Measurements from ENCODE around the gene DHFR. TPM values are rescaled to one million over a fixed set of nuclear protein-coding genes. Genes with fewer than 3 reads are reported as not detected.

DHFR gene
- polyA plus RNA-seq, 1 of the 3 experiments (the other 2 are of a cell fraction) = 16.6 TPM

DNA sequence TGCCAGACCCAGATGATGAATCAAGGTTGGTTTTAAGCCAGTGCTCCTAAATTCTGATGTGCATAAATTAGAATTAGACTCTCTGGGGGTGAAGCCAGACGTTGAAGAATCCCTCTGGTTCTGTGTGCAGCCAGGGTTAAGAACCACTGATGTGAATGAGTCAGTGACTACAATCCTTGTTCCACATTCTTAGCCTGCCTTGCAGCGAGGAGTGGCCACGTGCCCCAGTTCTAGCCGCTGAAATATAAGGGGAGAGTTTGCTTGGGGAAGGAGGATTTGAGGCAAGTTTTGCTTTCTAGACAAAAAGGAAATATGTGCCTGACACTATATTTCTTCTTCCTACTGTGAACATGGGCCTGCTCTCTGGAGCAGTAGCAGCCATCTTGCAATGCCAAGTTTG lies 34.6 kb downstream of the DHFR start:
- Histone ChIP-seq H3K27ac (ENCODE audit: low read depth in 2 of 2, low read length in 1 of 2) (no peak overlapping the region), H3K4me1 (ENCODE audit: control insufficient read depth in 1 of 2, insufficient read depth in 2 of 2, low read depth in 1 of 2, low read length in 1 of 2) (peaks cover 0 to 5% of the 10 kb centered on the region in 2 experiments; a peak in 1 of 4 replicates), H3K79me2 (ENCODE audit: insufficient read depth) (no peaks in the 10 kb centered on the region), H3K36me3 (replicated peaks in 1 of 2; ENCODE audit: control insufficient read depth in 1 of 2, insufficient read depth in 2 of 2, low read length in 1 of 2) (no peaks in the 10 kb centered on the region), H3K4me2 (no peak overlapping the region), H2AFZ (ENCODE audit: low read depth) (0 out of 2 replicates have a peak overlapping the region, but pooled peaks have one; percentile 39), H3K9ac (no peak overlapping the region), H3F3A (replicated peaks; ENCODE audit: insufficient read depth) (no peaks in the 10 kb centered on the region), H3K9me3 (no peaks in the 10 kb centered on the region), H4K20me1 (ENCODE audit: insufficient read depth) (no peaks in the 10 kb centered on the region), H3K4me3 (ENCODE audit: low read depth in 2 of 2, low read length in 1 of 2) (no peak overlapping the region), H3K27me3 (ENCODE audit: insufficient read depth) (no peaks in the 10 kb centered on the region), H3K9me2 (no peaks in the 10 kb centered on the region)
- ChIA-PET CTCF (no interaction called here), POLR2A (no interaction called here)
- no peak for DNase-seq
- TF ChIP-seq RXRA (IDR thresholded peaks at IDR 0.05; ENCODE audit: borderline replicate concordance, low read depth) (no peak), MEF2A (IDR thresholded peaks at IDR 0.05; ENCODE audit: borderline replicate concordance, low read depth) (no peak), RCOR1 (IDR thresholded peaks at IDR 0.05; ENCODE audit: low read length) (no peak), GATA2 (CRISPR knock-in tag; IDR thresholded peaks at IDR 0.05) (no peak), TEAD4 (IDR thresholded peaks at IDR 0.05; ENCODE audit: borderline replicate concordance, insufficient read depth) (no peak), EZH2phosphoT487 (IDR thresholded peaks at IDR 0.05; ENCODE audit: borderline replicate concordance, low read depth) (no peak), CTCF (IDR thresholded peaks at IDR 0.05) (no peak), NFIC (IDR thresholded peaks at IDR 0.05; ENCODE audit: borderline replicate concordance) (no peak), ZBTB33 (IDR thresholded peaks at IDR 0.05; ENCODE audit: borderline replicate concordance, low read depth) (no peak), JUND (IDR thresholded peaks at IDR 0.05) (no peak), POLR2AphosphoS5 (IDR thresholded peaks at IDR 0.05; ENCODE audit: low read depth, low read length) (no peak), NRF1 (IDR thresholded peaks at IDR 0.05; ENCODE audit: low read depth, low read length) (no peak), TCF12 (IDR thresholded peaks at IDR 0.05) (no peak), MXI1 (IDR thresholded peaks at IDR 0.05; ENCODE audit: low read depth, low read length) (no peak), ELF1 (IDR thresholded peaks at IDR 0.05) (no peak)
- TF ChIP-seq, protein P1, sequence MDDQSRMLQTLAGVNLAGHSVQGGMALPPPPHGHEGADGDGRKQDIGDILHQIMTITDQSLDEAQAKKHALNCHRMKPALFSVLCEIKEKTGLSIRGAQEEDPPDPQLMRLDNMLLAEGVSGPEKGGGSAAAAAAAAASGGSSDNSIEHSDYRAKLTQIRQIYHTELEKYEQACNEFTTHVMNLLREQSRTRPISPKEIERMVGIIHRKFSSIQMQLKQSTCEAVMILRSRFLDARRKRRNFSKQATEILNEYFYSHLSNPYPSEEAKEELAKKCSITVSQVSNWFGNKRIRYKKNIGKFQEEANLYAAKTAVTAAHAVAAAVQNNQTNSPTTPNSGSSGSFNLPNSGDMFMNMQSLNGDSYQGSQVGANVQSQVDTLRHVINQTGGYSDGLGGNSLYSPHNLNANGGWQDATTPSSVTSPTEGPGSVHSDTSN (IDR thresholded peaks at IDR 0.05) = no peak
- TF ChIP-seq, protein P2, sequence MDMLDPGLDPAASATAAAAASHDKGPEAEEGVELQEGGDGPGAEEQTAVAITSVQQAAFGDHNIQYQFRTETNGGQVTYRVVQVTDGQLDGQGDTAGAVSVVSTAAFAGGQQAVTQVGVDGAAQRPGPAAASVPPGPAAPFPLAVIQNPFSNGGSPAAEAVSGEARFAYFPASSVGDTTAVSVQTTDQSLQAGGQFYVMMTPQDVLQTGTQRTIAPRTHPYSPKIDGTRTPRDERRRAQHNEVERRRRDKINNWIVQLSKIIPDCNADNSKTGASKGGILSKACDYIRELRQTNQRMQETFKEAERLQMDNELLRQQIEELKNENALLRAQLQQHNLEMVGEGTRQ (IDR thresholded peaks at IDR 0.05; ENCODE audit: borderline replicate concordance, low read depth, low read length) = no peak
- TF ChIP-seq, protein P3, sequence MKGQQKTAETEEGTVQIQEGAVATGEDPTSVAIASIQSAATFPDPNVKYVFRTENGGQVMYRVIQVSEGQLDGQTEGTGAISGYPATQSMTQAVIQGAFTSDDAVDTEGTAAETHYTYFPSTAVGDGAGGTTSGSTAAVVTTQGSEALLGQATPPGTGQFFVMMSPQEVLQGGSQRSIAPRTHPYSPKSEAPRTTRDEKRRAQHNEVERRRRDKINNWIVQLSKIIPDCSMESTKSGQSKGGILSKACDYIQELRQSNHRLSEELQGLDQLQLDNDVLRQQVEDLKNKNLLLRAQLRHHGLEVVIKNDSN (IDR thresholded peaks at IDR 0.05; ENCODE audit: borderline replicate concordance, low read depth) = no peak
- WGBS (ENCODE audit: low lambda C conversion rate) = 83% methylated on average over 4 of the region's 4 CpGs
